CD4-positive, alpha-beta memory T cell (primary cell): ENCODE data around the gene WDR59. TPM values are rescaled to one million over a fixed set of nuclear protein-coding genes. Genes with fewer than 3 reads are reported as not detected.

Source experiments
- CTCF ChIA-PET: fragments of 350-600 bp; sonication (Branson Sonifier 250); formaldehyde crosslinking; loops from one replicate; lab custom pipeline; 2021; ENCODE audit warnings: inconsistent platforms; ENCODE audit not compliant: partially characterized antibody; lab: Charles Lee
- POLR2A ChIA-PET: fragments of 350-600 bp; sonication (Branson Sonifier 250); formaldehyde crosslinking; loops from one replicate; lab custom pipeline; 2021; ENCODE audit not compliant: partially characterized antibody; lab: Charles Lee
- DNase-seq, 5 donors: peaks; one replicate each; pipeline versions ENCODE4 v3.0.0 to v3.0.0-alpha.2; 2020 to 2022; ENCODE audit warnings: mixed read lengths in 1 of 5
- H3K27ac ChIP-seq: one replicate; pipeline ENCODE4 v1.7.0; 2013; ENCODE audit warnings: low read depth, low read length
- H3K27me3 ChIP-seq: 2 replicates; pipeline ENCODE4 v1.7.0; 2013; ENCODE audit warnings: mild to moderate bottlenecking, low read length, moderate library complexity; ENCODE audit not compliant: insufficient read depth
- H3K36me3 ChIP-seq: 2 replicates; pipeline ENCODE4 v1.7.0; 2013; ENCODE audit warnings: mild to moderate bottlenecking, low read length, moderate library complexity; ENCODE audit not compliant: insufficient read depth
- H3K4me1 ChIP-seq: 2 replicates; pipeline ENCODE4 v1.7.0; 2013; ENCODE audit warnings: mild to moderate bottlenecking, low read length, moderate library complexity; ENCODE audit not compliant: insufficient read depth
- H3K4me3 ChIP-seq, 2 donors: one replicate each; pipeline ENCODE4 v1.7.0; 2013; ENCODE audit warnings: low read length in 2 of 2, mild to moderate bottlenecking in 1 of 2
- H3K9me3 ChIP-seq, 2 donors: one replicate each; pipeline ENCODE4 v1.7.0; 2013; ENCODE audit warnings: low read length in 2 of 2, control low read depth in 1 of 2; ENCODE audit not compliant: control insufficient read depth in 1 of 2
- H3K27ac Mint-ChIP-seq, 7 donors: one replicate each; pipeline ENCODE4 v1.8.0; 2020 to 2021; ENCODE audit warnings: mixed read lengths in 7 of 7, mild to moderate bottlenecking in 6 of 7, inconsistent platforms in 3 of 7, moderate library complexity in 3 of 7
- H3K27me3 Mint-ChIP-seq, 2 donors: one replicate each; pipeline ENCODE4 v1.8.0; 2020 to 2021; ENCODE audit warnings: mixed read lengths in 2 of 2
- H3K36me3 Mint-ChIP-seq, 2 donors: one replicate each; pipeline ENCODE4 v1.8.0; 2020 to 2021; ENCODE audit warnings: mixed read lengths in 2 of 2, inconsistent platforms in 1 of 2, mild to moderate bottlenecking in 1 of 2
- H3K4me1 Mint-ChIP-seq, 4 donors: one replicate each; pipeline ENCODE4 v1.8.0; 2020 to 2021; ENCODE audit warnings: mixed read lengths in 4 of 4, mild to moderate bottlenecking in 1 of 4
- H3K4me3 Mint-ChIP-seq, 8 donors: one replicate each; pipeline ENCODE4 v1.8.0; 2020 to 2021; ENCODE audit warnings: mixed read lengths in 8 of 8, mild to moderate bottlenecking in 7 of 8, moderate library complexity in 6 of 8, inconsistent platforms in 3 of 8
- H3K9me3 Mint-ChIP-seq, 8 donors: one replicate each; pipeline ENCODE4 v1.8.0; 2020 to 2021; ENCODE audit warnings: mixed read lengths in 8 of 8, mild to moderate bottlenecking in 5 of 8, inconsistent platforms in 3 of 8, moderate library complexity in 1 of 8
- intact Hi-C: fragments of 100-400 bp; cut with micrococcal nuclease; formaldehyde crosslinking; loops from one replicate; pipeline ENCODE4 v1.15.1; 2023
- polyA plus RNA-seq, 2 donors: library from polyadenylated mRNA; unstranded; fragments of 300-500 nt; fragmentation: Illumina TruSeq; gene quantifications; one replicate each; pipeline ENCODE4 v1.2.3, GENCODE V29; 2021
- total RNA-seq, 2 experiments: library from RNA; stranded (reverse); gene quantifications; one replicate each; pipeline ENCODE4 v1.2.3, GENCODE V29; 2021

WDR59 gene
- total and polyA plus RNA-seq, 4 experiments from 2014 or later: 11.0 to 127 (median 68.2) TPM

DNA sequence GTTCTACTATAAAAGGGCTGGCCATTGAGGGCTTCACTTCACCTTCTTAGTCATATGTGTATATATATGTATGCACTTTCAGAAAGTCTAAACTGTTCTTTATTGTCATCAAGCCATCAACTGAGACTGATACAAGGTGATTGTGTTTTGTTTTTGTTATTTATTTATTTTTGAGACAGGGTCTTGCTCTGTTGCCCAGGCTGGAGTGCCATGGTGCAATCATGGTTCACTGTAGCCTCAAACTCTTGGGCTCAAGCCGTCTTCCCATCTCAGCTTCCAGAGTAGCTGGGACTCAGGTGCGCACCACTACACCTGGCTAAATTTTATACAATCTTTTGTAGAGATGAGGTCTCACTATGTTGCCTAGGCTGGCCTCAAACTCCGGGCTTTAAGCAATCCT is 19.5 kb upstream of the WDR59 start:
- H3K27me3 ChIP-seq: no peaks in the 10 kb centered on the region
- H3K4me3 ChIP-seq: no peak overlapping the region
- Mint-ChIP-seq H3K9me3 (no peaks in the 10 kb centered on the region), H3K4me1 (peaks cover 5 to 16% (median 12%) of the 10 kb centered on the region in 4 donors), H3K36me3 (no peaks in the 10 kb centered on the region), H3K27me3 (no peaks in the 10 kb centered on the region), H3K27ac (peak overlapping the region in 1 of 7 donors; percentile 29), H3K4me3 (no peak overlapping the region)
- ChIA-PET CTCF (interaction anchor here (0.6 to 3.7 kb wide), 2 partner anchors 107 to 408 kb away, joined by 3 to 14 read pairs; no protein-coding TSS in a partner anchor), POLR2A (no interaction called here)
- DNase-seq: no peak
- H3K36me3 ChIP-seq: no peaks in the 10 kb centered on the region
- intact Hi-C loops: no loop called here
- peaks cover 14% of the 10 kb centered on the region for H3K4me1 ChIP-seq
- no peak overlapping the region for H3K27ac ChIP-seq
- H3K9me3 ChIP-seq: no peaks in the 10 kb centered on the region

DNA sequence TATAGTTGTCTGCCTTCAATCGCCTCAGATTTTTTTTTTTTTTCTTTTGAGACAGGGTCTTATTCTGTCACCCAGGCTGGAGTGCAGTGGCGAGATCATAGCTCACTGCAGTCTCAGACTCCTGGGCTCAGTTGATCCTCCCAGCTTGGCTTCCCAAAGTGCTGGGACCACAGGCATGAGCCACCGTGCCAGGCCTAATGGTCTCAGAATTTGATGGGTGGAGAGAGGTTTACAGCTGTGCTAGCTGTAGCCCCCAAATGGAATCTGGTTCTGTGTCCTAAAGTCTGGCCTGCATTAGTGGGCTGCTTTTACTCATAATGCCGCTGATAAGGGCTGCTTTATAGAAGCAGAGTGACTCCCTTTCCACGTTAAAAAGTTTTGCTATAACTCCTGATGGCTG is 19.0 kb upstream of the WDR59 start:
- Mint-ChIP-seq H3K27ac (no peak overlapping the region), H3K4me3 (no peak overlapping the region), H3K9me3 (no peaks in the 10 kb centered on the region), H3K27me3 (no peaks in the 10 kb centered on the region), H3K4me1 (peaks cover 5 to 16% (median 12%) of the 10 kb centered on the region in 4 donors), H3K36me3 (no peaks in the 10 kb centered on the region)
- no peak overlapping the region for H3K4me3 ChIP-seq
- DNase-seq: no peak
- no peak overlapping the region for H3K27ac ChIP-seq
- H3K27me3 ChIP-seq: no peaks in the 10 kb centered on the region
- CTCF ChIA-PET: interaction anchor here (0.6 to 3.7 kb wide), 3 partner anchors 107 to 408 kb away, joined by 3 to 15 read pairs (median 14); no protein-coding TSS in a partner anchor
- H3K9me3 ChIP-seq: no peaks in the 10 kb centered on the region
- POLR2A ChIA-PET: no interaction called here
- intact Hi-C loops: no loop called here
- H3K4me1 ChIP-seq: peaks cover 14% of the 10 kb centered on the region
- no peaks in the 10 kb centered on the region for H3K36me3 ChIP-seq

DNA sequence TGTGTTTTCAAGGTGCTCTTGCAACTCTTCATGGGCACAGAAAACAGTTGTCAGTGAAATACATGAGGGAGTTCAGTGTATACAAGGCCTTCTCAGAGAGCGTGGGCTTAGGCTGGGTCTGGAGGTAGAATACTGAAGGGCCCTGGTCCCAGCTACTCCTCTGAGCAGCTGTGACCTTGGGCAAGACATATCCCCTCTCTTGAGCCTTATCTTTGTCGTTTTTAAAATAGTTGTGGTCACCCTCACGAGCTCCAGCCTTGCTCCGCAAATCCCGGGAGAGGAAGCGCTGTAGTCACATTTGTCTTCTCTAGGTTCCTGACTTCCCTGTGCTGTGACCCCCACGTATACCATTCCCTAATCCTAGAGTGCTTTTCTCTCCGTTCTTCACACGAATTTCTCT is 17.6 kb upstream of the WDR59 start:
- no peaks in the 10 kb centered on the region for H3K27me3 ChIP-seq
- Mint-ChIP-seq H3K9me3 (no peaks in the 10 kb centered on the region), H3K4me1 (peaks cover 8 to 22% (median 16%) of the 10 kb centered on the region in 4 donors), H3K36me3 (peaks cover 0 to 1% of the 10 kb centered on the region in 2 donors), H3K27me3 (no peaks in the 10 kb centered on the region), H3K4me3 (no peak overlapping the region), H3K27ac (peak overlapping the region in 1 of 7 donors; percentile 48)
- ChIA-PET POLR2A (no interaction called here), CTCF (interaction anchor here (1.4 to 2.9 kb wide), 3 partner anchors 9 to 197 kb away, joined by 3 to 15 read pairs (median 4); no protein-coding TSS in a partner anchor)
- peaks cover 21% of the 10 kb centered on the region for H3K4me1 ChIP-seq
- H3K27ac ChIP-seq: no peak overlapping the region
- H3K9me3 ChIP-seq: no peaks in the 10 kb centered on the region
- intact Hi-C loops: no loop called here
- no peaks in the 10 kb centered on the region for H3K36me3 ChIP-seq
- no peak overlapping the region for H3K4me3 ChIP-seq
- DNase-seq: no peak

DNA sequence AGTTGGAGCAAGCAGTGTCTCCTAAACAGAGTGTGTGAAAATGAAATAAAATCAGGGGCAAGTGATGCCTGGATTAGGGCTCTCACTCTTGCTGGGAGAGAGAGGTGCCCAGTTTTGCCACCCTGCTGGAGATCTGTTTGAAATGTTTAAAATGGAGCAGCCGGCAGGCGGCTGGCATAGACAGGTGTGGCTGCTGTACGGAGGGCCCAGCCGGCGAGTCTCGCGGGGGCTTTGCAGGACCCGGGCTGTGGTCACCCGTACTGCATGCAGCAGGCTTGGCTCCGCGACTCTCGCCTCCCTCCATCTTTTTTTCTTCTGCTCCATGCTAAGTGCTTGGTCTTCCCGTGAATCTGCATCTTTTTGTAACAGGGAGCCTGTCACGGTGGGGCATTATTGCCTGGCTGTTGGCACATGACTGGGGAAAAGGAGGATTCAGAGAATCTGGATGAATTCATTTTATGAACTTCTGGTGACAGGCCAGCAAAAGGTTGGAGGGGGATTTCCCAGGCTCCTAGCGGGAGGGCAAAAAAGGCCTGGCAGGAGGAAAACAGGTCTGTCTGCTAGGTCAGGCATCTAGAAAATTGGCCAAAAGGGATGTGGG is 15.7 kb upstream of the WDR59 start:
- H3K9me3 Mint-ChIP-seq: no peaks in the 10 kb centered on the region
- CTCF ChIA-PET: interaction anchor here (9.1 kb wide), 1 partner anchor 110 kb away, joined by 254 read pairs; no protein-coding TSS in a partner anchor
- H3K9me3 ChIP-seq: no peaks in the 10 kb centered on the region
- peaks cover 21% of the 10 kb centered on the region for H3K4me1 ChIP-seq
- peak overlapping the region in 1 of 2 donors; percentile 30 for H3K4me3 ChIP-seq
- DNase-seq: peak in 1 of 5 donors; percentile 35
- H3K36me3 Mint-ChIP-seq: peaks cover 0 to 1% of the 10 kb centered on the region in 2 donors
- H3K4me1 Mint-ChIP-seq: peaks cover 8 to 22% (median 16%) of the 10 kb centered on the region in 4 donors
- no peaks in the 10 kb centered on the region for H3K36me3 ChIP-seq
- no peaks in the 10 kb centered on the region for H3K27me3 Mint-ChIP-seq
- POLR2A ChIA-PET: interaction anchor here (1.0 to 3.2 kb wide), 6 partner anchors 11 to 111 kb away, joined by 3 to 88 read pairs (median 10); partner anchors contain the start of gene WDR59
- intact Hi-C loops: no loop called here
- peak overlapping the region in 6 of 7 donors; percentile 14 to 83 (median 56) for H3K27ac Mint-ChIP-seq
- peak overlapping the region; percentile 75 to 85 (median 80) for H3K4me3 Mint-ChIP-seq
- H3K27ac ChIP-seq: peak overlapping the region; percentile 49
- no peaks in the 10 kb centered on the region for H3K27me3 ChIP-seq

DNA sequence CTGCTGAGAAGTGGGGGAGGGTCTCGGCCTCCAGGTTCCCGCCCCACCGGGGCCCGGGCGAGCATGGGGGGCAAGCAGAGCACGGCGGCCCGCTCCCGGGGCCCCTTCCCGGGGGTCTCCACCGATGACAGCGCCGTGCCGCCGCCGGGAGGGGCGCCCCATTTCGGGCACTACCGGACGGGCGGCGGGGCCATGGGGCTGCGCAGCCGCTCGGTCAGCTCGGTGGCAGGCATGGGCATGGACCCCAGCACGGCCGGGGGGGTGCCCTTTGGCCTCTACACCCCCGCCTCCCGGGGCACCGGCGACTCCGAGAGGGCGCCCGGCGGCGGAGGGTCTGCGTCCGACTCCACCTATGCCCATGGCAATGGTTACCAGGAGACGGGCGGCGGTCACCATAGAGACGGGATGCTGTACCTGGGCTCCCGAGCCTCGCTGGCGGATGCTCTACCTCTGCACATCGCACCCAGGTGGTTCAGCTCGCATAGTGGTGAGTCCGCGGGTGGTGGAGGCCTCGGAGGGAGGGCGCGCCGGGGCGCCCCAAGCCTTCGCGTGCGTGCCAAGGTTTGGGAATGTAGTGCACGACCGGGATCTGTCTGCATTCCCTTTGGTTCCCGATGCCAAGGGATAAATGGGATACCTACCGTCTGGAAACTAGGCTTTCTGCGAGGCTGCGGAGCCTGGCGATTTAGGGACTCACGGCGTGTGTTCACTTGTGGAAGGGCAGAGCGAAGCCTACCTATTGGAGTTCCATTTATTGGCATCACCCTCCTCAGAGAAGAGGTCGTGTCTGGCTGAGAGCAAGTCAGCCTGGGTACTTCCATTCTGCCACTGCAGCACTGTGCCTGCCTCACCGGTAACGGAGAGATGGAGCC is 14.9 kb upstream of the WDR59 start:
- peak overlapping the region; percentile 49 for H3K27ac ChIP-seq
- ChIA-PET CTCF (interaction anchor here (2.2 to 9.1 kb wide), 3 partner anchors 12 to 111 kb away, joined by 11 to 254 read pairs (median 43); partner anchors contain the start of gene WDR59), POLR2A (interaction anchor here (1.0 to 3.2 kb wide), 6 partner anchors 9 to 110 kb away, joined by 3 to 88 read pairs (median 10); partner anchors contain the start of gene WDR59)
- intact Hi-C loops: loop anchor here (5.0 kb wide), 1 partner anchor 97 kb away; no protein-coding TSS in a partner anchor
- Mint-ChIP-seq H3K9me3 (no peaks in the 10 kb centered on the region), H3K4me3 (peak overlapping the region; percentile 75 to 85 (median 80)), H3K27me3 (no peaks in the 10 kb centered on the region), H3K36me3 (peaks cover 0 to 1% of the 10 kb centered on the region in 2 donors), H3K4me1 (peaks cover 8 to 22% (median 16%) of the 10 kb centered on the region in 4 donors), H3K27ac (peak overlapping the region; percentile 37 to 86 (median 72))
- H3K4me3 ChIP-seq: peak overlapping the region; percentile 30 to 55
- peaks cover 21% of the 10 kb centered on the region for H3K4me1 ChIP-seq
- H3K9me3 ChIP-seq: no peaks in the 10 kb centered on the region
- H3K36me3 ChIP-seq: no peaks in the 10 kb centered on the region
- H3K27me3 ChIP-seq: no peaks in the 10 kb centered on the region
- DNase-seq: peak; percentile 64 to 80 (median 73)

DNA sequence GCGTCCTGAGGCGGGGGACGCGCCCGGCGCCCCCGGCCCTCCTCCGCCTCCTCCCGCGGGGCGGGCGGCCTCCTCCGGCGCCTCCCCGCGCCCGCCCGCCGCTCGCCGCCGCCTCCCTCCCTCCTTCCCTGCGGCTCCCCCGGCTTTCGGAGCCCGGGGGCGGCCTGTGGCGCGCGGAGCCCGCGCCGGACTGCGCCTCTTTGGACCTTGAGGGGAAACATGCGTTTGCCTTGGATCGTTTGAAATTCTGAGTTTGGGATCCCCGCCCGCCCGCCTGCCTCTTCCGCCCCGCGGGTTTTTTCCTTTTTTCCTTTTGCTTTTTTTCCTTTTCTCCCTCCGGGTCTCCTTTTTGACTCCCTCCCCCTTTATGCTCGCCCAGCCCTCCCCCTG is 14.3 kb upstream of the WDR59 start:
- Histone ChIP-seq H3K4me1 (peaks cover 21% of the 10 kb centered on the region), H3K36me3 (no peaks in the 10 kb centered on the region), H3K4me3 (peak overlapping the region in 1 of 2 donors; percentile 55), H3K27ac (peak overlapping the region; percentile 49), H3K27me3 (no peaks in the 10 kb centered on the region), H3K9me3 (no peaks in the 10 kb centered on the region)
- Mint-ChIP-seq H3K27ac (peak overlapping the region in 4 of 7 donors; percentile 37 to 86 (median 66)), H3K4me3 (peak overlapping the region; percentile 50 to 84 (median 71)), H3K27me3 (no peaks in the 10 kb centered on the region), H3K9me3 (no peaks in the 10 kb centered on the region), H3K36me3 (peaks cover 0 to 1% of the 10 kb centered on the region in 2 donors), H3K4me1 (peaks cover 8 to 22% (median 16%) of the 10 kb centered on the region in 4 donors)
- ChIA-PET POLR2A (interaction anchor here (1.0 to 3.2 kb wide), 7 partner anchors 9 to 111 kb away, joined by 3 to 88 read pairs (median 7); partner anchors contain the start of gene WDR59), CTCF (interaction anchor here (2.2 to 9.1 kb wide), 3 partner anchors 12 to 112 kb away, joined by 11 to 254 read pairs (median 43); partner anchors contain the start of gene WDR59)
- intact Hi-C loops: loop anchor here (5.0 kb wide), 1 partner anchor 98 kb away; no protein-coding TSS in a partner anchor
- peak in 2 of 5 donors; percentile 25 to 66 for DNase-seq
